Activated CD4-positive, alpha-beta T cell treated with anti-CD3 and anti-CD28 coated beads, Interleukin-2, amount 50 U/mL, for 1 hour (primary cell): ENCODE results near the gene ARMC2.
"Not testable (repeated sequence)": the region's sequence is repeated elsewhere in the genome, so short reads cannot be mapped to it uniquely, and the experiment has no call there.

Experiments
- DNase-seq: peaks from one replicate; pipeline ENCODE4 v3.0.0-alpha.2; 2020

ARMC2 gene

DNA sequence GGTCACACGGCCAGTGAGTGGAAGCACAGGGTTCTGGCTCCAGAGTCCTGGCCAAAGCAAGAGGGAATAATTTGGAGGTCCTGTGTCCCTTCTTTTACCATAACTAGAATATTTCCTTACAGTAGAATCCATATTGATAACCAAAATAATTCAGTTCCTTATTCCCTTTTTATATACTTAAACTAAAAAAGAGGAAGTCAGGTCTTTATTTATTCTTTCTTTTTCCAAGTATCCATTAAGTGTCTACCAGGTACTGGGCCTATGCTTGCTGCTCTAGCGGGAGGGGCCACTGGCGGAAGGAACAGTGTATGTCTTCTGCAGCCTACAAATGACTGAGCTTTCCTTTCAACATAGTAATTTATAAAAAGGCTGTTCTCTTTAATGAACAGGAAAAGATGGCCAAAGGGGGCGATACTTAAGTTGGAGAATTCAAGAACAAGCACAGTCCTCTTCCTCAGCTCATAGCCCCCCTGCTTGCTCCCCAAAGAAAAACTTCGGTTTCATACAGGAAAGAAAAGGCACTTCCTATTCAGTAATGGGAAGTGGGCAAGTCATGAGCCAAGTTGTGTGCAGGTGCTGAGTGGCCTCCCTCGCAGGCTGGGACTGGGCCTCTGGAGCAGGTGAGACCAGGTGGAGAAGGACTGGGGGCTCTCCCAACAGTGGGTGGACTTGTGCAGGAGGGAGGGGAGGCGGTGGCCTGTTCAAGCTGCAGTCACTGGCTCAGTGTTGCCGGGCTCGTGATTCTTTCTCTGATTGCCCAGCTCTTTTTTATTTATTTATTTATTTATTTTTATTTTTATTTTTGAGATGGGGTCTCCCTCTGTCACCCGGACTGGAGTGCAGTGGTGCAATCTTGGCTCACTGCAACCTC lies 110.9 kb downstream of the ARMC2 start:
- no peak for DNase-seq

GRCh38 chr6:108959972-108960582 lies 111.9 kb downstream of the ARMC2 start:
- DNase-seq, result no peak

DNA sequence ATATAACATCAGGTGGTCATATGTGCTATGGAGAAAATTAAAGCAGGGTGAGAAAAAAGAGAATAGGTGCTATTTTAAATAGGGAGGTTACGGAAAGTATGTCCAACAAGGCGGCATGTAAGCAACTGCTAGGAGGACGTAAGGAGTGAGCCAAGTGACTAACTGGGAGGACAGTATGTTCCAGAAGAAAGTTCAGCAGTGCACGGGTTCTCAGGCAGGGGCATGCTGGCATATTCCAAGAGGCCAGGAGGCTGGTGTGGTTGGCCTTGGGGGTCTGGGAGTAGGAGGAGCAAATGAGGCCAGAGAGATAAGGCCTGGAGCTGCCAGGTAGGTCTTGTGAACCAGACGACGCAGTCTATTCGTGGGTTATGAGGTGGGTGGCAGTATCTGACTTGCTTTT lies 112.4 kb downstream of the ARMC2 start:
- no peak for DNase-seq

- DNase-seq, result no peak
Observed at GRCh38 chr6:108961077-108961476, 112.9 kb downstream of the ARMC2 start.

DNA sequence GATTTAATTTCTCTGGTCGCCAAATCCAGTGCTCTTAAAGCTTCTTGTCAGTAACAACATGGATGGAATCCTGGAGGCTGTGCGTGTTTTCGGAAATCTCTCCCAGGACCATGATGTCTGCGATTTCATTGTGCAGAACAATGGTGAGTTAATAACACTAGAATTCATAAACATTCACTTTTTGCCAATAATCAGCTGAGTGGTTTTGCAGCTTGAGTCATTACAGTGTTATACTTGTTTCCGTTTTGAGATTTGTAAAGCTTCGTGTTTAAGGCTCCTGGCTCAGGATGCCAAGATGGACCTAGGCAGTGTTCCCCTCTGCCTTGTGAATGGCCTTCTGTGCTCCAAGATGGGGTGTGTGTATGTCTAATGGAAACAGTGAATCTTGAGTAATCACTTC lies 113.8 kb downstream of the ARMC2 start:
- DNase-seq, result no peak

- DNase-seq, result no peak
Observed at GRCh38 chr6:108966251-108966650, 118.0 kb downstream of the ARMC2 start.

DNA sequence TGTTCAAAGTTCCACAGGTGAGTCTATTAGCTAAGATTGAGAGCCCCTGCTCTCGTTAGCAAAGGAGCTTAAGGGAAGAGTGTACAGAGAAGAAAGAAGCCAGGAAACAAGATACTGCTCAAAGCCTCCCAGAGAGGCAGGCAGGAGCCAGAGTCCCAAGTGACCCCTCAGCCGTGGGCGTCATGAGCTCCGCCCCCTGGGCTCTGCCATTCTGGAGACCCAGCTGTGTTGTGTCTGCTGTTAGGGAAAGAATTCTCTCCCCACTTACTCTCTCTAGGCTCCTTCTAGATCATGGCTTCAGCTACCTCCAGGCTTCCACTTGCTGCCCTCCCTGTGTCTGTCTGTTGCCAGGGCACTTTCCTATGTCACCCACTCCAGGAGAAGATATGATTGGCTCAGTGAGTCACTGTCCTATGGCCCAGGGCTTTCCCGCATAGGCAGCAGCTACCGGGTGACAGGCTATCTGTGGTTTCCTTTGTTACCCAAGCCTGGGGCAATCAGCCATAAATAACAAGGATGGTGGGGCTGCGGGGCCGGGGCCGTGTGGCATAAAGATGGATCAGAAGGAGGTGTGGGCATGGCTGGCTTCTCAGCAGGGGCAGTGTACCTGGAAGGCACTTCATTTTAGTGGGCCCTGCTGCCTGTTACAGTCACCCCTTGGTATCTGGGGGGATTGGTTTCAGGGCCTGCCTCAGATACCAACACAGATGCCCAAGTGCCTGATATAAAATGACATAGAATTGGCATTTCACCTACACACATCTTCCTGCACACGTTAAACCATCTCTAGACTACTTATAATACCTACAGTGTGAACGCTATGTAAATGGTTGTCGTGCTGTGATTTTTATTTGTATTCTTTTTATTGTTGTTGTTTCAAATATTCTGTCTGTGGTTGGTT lies 118.9 kb downstream of the ARMC2 start:
- DNase-seq, result no peak

GRCh38 chr6:108968325-108969316 lies 120.4 kb downstream of the ARMC2 start:
- no peak for DNase-seq

DNA sequence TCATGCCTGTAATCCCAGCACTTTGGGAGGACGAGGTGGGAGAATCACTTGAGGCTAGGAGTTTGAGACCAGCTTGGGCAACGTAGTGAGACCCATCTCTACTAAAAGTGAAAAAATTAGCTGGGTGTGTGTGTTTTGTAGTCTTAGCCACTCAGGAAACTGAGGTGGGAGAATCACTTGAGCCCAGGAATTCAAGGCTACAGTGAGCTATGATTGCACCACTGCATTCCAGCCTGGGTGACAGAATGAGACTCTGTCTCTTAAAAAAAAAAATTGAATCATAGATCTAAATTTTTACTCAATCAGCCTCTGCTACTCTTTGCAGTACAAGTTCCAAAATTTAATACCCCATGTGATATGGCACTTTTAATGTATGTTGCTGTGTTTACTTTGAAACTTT lies 121.6 kb downstream of the ARMC2 start:
- no peak for DNase-seq

DNA sequence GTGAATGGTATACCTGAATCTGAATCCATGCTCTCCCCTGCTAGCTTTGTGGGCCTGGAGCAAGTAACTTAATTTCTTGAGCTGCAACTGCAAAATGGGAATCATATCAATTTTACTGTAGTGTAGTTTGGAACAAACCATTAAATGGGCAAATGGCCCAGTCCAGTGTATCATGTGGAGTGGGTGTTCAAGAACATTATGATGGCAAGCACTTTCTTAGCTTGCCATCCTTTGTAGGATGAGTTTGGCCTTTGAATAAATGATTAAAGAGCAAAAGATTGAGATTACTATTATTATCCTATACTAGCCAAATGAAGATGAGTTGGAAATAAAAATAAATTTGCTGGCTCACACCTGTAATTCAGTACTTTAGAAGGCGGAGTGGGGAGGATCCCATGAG lies 126.0 kb downstream of the ARMC2 start:
- no peak for DNase-seq

- not testable (repeated sequence) for DNase-seq
Observed at GRCh38 chr6:108978638-108979037, 130.4 kb downstream of the ARMC2 start.

GRCh38 chr6:108982154-108983113 lies 134.2 kb downstream of the ARMC2 start:
- DNase-seq, result no peak

DNA sequence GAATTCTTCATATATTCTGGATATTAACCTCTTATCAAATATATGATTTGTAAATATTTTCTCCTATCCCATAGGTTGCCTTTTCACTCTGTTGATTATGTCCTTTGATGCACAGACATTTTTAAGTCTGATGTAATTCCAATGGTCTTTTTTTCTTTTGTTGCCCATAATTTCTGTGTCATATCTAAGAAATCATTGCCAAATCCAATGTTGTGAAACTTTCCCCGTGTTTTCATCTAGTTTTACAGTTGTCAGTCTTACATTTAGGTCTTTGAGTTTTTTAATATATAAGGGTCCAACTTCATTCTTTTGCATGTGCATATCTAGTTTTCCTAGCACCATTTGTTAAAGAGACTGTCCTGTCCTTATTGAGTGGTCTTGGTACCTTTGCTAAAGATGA lies 134.9 kb downstream of the ARMC2 start:
- DNase-seq, result no peak

GRCh38 chr6:108985301-108985700 lies 137.1 kb downstream of the ARMC2 start:
- DNase-seq, result no peak

- no peak for DNase-seq
Observed at GRCh38 chr6:108987156-108987555, 138.9 kb downstream of the ARMC2 start.

DNA sequence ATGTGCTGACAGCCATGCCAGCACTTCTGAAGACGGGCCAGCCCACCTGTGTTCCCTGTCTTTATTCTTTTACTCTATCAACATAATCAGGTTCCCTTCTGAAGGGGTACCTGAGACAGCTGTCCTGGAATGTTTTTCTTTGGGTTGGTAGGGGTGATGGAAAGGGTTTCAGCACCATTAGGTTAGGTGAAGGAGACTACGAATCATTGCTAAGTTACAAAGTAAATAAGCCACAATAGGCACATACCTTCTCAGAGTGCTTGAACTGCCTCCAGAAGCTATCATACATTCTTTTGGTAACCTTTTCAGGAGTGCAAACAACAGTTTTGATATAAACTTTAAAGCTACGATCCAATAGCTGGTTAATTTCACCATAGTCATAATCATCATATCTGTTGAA lies 140.1 kb downstream of the ARMC2 start:
- no peak for DNase-seq

DNA sequence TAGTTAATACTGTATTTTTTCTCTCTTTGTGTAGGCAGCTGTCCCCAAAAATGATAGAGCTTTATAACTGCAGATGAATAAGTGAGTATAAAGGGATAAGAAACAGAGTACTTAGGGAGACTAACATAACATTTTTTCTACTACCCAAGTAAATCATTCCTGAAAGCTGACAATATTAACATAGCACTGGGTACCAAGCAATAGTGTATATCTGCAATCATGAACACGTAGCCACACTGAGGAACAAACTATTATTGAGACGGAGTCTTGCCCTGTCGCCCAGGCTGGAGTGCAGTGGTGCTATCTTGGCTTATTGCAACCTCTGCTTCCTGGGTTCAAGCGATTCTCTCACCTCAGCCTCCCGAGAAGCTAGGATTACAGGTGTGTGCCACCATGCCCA lies 140.5 kb downstream of the ARMC2 start:
- no peak for DNase-seq

GRCh38 chr6:108989700-108990099 lies 141.5 kb downstream of the ARMC2 start:
- no peak for DNase-seq

DNA sequence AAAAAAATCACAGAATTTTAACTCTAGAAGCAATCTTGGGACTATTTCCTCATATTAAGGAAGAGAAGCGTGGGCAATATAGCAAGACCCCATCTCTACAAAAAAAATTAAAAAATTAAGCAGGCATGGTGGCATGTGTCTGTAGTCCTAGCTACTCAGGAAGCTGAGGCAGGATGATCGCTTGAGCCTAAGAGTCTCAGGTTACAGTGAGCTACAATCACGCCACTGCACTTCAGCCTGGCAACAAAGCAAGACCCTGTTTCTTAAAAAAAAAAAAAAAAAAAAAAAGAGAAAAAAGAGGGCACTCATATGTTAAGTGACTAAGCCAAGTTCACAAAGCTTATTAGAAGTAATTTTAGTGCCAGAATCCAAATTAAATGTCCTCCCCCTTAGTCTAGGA lies 145.7 kb downstream of the ARMC2 start:
- no peak for DNase-seq

GRCh38 chr6:108995296-108995695 lies 147.1 kb downstream of the ARMC2 start:
- DNase-seq, result no peak

DNA sequence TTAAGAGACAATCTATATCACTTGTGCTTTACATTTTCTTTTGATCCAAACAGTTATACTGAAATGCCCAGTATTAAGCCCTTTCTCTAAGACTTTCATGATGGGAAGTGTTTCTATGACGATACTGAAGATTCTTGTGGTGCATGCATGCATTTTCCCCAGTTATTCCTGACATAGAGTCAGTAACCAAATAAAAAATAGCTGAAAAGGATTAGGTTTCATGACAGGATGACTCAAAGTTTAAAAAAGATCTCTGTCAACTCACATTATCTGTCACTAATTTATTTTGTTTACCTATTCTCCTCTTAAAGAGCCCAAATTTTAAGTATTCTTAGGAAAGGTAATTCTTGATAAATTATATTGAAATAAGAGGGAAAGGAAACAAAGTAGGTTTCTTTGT lies 148.0 kb downstream of the ARMC2 start:
- DNase-seq, result no peak
